PFSK-1 (cell line): ENCODE results near the gene BCAS3.

ENCODE experiments used
- FOXP2 ChIP-seq: optimal IDR thresholded peaks from 2 replicates; pipeline ENCODE3; 2011; ENCODE audit warnings: borderline replicate concordance, control low read depth, inconsistent platforms; ENCODE audit not compliant: insufficient read depth; ENCODE audit errors: extremely low read length, extremely low read depth
- POLR2AphosphoS5 ChIP-seq: IDR thresholded peaks from 2 replicates; pipeline ENCODE4 v1.6.1; 2012; ENCODE audit warnings: low read depth, mild to moderate bottlenecking, control low read depth, low read length, moderate library complexity
- SIN3A ChIP-seq: IDR thresholded peaks from 2 replicates; pipeline ENCODE4 v1.6.1; 2012; ENCODE audit warnings: mild to moderate bottlenecking, low read length, moderate library complexity, borderline replicate concordance; ENCODE audit not compliant: insufficient read depth
- TAF1 ChIP-seq: IDR thresholded peaks from 2 replicates; pipeline ENCODE4 v1.6.1; 2012; ENCODE audit warnings: low read length, control low read depth, borderline replicate concordance; ENCODE audit not compliant: insufficient read depth
- TF ChIP-seq, protein P1 (sequence below), 2 experiments: IDR thresholded peaks; 2 replicates each; pipeline versions ENCODE4 v1.6.1 to v1.8.0; 2011 to 2012; ENCODE audit warnings: low read depth in 2 of 2, low read length in 2 of 2, control low read depth in 1 of 2, inconsistent platforms in 1 of 2, mild to moderate bottlenecking in 1 of 2, moderate library complexity in 1 of 2; ENCODE audit not compliant: insufficient read depth in 1 of 2

Gene BCAS3

DNA sequence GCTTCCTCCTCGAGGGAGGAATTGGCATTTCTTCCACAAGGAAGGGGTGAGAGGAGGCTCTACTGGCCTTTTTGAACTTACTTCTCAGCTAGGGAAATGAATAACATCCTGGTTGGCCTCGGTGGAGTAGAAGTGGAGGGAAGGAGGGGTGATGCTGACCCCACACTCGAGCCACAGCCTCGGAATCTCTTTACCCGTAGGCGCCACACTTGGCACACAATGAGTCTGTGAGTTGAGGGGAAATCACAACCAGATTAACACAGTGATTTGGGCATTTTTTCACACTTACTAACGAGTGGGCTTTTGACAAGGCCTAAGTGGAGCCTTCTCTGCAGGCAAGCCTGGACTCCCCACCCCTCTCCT lies 674.7 kb downstream of the BCAS3 start:
- no peak for TF ChIP-seq FOXP2
- TF ChIP-seq, protein P1, sequence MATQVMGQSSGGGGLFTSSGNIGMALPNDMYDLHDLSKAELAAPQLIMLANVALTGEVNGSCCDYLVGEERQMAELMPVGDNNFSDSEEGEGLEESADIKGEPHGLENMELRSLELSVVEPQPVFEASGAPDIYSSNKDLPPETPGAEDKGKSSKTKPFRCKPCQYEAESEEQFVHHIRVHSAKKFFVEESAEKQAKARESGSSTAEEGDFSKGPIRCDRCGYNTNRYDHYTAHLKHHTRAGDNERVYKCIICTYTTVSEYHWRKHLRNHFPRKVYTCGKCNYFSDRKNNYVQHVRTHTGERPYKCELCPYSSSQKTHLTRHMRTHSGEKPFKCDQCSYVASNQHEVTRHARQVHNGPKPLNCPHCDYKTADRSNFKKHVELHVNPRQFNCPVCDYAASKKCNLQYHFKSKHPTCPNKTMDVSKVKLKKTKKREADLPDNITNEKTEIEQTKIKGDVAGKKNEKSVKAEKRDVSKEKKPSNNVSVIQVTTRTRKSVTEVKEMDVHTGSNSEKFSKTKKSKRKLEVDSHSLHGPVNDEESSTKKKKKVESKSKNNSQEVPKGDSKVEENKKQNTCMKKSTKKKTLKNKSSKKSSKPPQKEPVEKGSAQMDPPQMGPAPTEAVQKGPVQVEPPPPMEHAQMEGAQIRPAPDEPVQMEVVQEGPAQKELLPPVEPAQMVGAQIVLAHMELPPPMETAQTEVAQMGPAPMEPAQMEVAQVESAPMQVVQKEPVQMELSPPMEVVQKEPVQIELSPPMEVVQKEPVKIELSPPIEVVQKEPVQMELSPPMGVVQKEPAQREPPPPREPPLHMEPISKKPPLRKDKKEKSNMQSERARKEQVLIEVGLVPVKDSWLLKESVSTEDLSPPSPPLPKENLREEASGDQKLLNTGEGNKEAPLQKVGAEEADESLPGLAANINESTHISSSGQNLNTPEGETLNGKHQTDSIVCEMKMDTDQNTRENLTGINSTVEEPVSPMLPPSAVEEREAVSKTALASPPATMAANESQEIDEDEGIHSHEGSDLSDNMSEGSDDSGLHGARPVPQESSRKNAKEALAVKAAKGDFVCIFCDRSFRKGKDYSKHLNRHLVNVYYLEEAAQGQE (IDR thresholded peaks at IDR 0.05; ENCODE audit: insufficient read depth in 1 of 2, low read depth in 2 of 2, low read length in 2 of 2), result no peak
- no peak for TF ChIP-seq POLR2AphosphoS5

DNA sequence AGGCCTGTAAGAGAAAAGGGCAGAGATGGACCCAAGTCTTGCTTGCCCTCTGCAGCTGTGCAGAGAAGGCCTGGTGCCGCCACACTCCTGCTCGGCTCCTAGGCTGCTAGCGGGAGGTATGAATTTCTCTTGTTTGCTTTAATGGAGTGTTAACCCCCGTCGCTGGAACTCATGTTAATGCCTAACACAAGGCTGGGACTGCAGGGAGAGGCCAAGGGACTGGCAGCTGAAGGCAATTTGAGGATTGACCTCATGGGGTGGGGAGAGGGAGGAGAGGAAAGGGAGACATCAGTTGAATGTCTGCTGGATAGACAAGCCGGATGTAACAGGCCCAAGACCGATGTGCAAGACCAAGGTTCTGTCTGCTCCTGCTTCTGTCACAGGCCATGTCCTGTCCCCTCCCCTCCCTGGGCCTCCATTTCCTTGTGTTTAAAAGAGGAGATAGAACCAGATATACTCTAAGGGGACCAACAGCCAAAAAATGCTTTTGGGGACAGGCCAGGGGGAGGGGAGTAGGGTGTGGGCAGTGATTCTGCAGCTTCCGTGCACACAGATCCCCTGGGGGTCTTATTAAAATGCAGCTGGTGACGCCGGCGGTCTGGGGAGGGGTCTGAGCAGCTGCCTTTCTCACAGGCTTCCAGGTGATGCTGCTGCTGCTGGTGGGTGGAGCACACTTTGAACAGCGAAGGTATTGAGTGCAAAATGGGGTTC lies 675.3 kb downstream of the BCAS3 start:
- TF ChIP-seq, protein P1 (IDR thresholded peaks at IDR 0.05; ENCODE audit: insufficient read depth in 1 of 2, low read depth in 2 of 2, low read length in 2 of 2), result no peak
- TF ChIP-seq POLR2AphosphoS5 (no peak), FOXP2 (no peak), TAF1 (no peak), SIN3A (no peak)

DNA sequence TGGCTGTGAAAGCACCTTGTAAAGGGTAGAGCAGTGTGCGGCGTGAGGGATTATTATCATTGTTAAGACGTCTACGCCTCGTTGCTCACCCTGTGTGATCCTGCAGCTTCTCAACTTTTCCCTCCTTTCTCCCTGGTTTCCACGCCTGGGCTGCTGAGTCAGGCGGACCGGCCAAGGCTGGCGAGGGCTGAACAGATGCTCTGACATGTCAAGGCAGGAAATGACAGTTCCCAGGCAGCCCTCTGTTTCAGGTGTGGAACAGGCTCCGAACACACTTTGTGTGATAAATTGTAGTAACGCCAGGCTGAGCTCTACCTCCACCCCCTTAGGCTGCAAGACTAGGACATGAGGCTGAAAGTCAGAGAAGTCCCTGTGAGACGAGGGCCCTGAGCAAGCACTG lies 676.0 kb downstream of the BCAS3 start:
- TF ChIP-seq FOXP2, result no peak
- TF ChIP-seq POLR2AphosphoS5, result no peak
- no peak for TF ChIP-seq TAF1
- TF ChIP-seq, protein P1 (IDR thresholded peaks at IDR 0.05; ENCODE audit: insufficient read depth in 1 of 2, low read depth in 2 of 2, low read length in 2 of 2), result no peak
- TF ChIP-seq SIN3A, result no peak

DNA sequence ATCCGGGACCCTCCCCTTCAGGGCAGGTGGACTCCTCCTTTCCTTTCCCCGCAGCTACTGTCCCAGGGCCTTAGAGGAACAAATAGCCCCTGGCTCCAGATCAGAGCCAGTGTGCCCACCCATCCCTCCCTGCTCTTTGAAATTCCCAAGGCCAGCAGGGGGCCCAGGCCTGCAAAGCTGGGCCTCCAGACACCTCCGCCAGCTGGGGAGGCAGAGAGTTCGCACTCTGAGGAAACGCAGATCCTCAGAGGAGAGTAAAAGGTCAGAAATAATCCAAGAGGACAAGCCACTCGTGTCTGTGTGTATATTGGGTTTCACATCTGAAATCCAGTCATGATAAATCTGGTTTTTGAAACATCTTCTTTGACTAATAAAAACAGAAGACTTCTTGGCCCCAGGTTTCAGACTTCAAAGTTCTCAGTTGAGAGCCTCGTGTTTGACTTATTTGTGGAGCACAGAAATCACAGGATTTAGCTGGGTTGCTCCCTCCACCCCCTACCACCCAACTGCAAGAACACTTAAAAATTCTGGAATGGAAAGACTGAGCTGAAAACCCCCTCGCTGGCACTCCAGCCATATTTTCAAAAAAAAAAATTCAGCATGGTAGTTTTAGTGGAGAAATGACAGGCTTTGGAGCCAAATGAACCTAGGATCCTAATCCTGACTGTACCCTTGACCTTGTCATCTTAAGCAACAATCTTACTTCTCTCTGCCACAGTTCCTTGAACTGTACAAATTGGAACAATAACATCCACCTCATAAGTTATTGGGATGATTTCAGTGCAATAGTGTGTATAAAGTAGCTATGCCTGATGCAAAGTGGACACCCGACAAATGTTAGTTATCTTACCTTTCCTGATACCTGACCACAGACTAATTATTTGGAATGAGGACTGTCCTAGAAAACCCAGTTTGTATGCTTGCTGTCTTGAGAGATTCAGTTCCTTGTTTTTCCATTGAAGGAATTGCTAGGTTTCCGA lies 677.5 kb downstream of the BCAS3 start:
- TF ChIP-seq, protein P1 (IDR thresholded peaks at IDR 0.05; ENCODE audit: insufficient read depth in 1 of 2, low read depth in 2 of 2, low read length in 2 of 2), result no peak
- TF ChIP-seq SIN3A, result no peak
